ENCODE data around the gene NTSR1.

DNA sequence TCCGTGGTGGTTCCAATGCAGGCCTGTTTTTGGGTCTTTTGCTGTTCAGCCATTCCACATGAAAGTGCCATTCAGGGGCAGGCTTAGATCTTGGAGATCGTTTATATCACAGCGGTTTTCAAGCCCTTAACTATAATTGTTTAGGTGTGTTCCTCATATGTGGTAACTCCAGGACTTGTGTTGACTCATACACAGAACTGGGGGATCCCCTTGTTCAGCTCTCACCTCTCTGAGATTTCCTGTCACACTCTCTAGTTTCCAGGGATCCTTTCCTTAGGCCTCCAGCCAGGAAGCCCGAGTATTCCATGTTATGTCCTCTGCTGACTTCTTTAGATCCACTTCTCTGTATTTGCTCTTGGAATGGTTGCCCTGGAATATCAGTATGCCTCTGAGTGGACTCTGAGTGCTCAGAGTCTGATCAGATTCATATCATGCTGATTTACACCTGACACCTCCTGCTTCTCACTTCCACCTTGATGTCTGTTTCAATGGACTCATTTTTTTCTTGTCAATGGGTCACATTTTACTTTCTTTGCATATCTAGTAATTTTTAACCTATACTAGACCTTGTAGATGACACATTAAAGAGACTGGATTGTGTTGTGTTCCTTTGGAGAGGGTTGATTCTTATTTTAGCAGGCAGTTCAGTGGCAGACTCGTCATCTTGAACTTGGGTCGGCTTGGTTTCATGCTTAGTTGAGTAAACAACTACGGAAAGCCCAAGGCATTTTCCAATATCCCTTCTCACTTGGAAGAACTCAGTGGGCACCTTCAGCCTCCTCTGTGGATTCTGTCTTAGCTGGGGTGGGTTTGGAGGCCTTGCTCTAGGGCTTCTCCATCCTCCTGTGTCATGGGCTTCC is 13.1 kb downstream of the NTSR1 start:
- TF ChIP-seq, protein P1, sequence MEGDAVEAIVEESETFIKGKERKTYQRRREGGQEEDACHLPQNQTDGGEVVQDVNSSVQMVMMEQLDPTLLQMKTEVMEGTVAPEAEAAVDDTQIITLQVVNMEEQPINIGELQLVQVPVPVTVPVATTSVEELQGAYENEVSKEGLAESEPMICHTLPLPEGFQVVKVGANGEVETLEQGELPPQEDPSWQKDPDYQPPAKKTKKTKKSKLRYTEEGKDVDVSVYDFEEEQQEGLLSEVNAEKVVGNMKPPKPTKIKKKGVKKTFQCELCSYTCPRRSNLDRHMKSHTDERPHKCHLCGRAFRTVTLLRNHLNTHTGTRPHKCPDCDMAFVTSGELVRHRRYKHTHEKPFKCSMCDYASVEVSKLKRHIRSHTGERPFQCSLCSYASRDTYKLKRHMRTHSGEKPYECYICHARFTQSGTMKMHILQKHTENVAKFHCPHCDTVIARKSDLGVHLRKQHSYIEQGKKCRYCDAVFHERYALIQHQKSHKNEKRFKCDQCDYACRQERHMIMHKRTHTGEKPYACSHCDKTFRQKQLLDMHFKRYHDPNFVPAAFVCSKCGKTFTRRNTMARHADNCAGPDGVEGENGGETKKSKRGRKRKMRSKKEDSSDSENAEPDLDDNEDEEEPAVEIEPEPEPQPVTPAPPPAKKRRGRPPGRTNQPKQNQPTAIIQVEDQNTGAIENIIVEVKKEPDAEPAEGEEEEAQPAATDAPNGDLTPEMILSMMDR (conservative IDR thresholded peaks at IDR 0.05) = no peak
- TF ChIP-seq ZFX (IDR thresholded peaks at IDR 0.05) = no peak

All from C4-2B (cell line).